ENCODE results near the gene DVL3. TPM values are rescaled to one million over a fixed set of nuclear protein-coding genes. Genes with fewer than 3 reads are reported as not detected.

DVL3 gene
- total RNA-seq, 4 donors from 2014 or later, result 20.5 to 86.3 (median 57.4) TPM

- no peak for TF ChIP-seq POLR2A (IDR thresholded peaks at IDR 0.05)
- TF ChIP-seq, protein P1, sequence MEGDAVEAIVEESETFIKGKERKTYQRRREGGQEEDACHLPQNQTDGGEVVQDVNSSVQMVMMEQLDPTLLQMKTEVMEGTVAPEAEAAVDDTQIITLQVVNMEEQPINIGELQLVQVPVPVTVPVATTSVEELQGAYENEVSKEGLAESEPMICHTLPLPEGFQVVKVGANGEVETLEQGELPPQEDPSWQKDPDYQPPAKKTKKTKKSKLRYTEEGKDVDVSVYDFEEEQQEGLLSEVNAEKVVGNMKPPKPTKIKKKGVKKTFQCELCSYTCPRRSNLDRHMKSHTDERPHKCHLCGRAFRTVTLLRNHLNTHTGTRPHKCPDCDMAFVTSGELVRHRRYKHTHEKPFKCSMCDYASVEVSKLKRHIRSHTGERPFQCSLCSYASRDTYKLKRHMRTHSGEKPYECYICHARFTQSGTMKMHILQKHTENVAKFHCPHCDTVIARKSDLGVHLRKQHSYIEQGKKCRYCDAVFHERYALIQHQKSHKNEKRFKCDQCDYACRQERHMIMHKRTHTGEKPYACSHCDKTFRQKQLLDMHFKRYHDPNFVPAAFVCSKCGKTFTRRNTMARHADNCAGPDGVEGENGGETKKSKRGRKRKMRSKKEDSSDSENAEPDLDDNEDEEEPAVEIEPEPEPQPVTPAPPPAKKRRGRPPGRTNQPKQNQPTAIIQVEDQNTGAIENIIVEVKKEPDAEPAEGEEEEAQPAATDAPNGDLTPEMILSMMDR (IDR thresholded peaks at IDR 0.05), result no peak
- DNase-seq, result no peak
- Histone ChIP-seq H3K4me3 (no peak overlapping the region), H3K36me3 (no peaks in the 10 kb centered on the region), H3K9me3 (no peaks in the 10 kb centered on the region), H3K27me3 (no peaks in the 10 kb centered on the region), H3K4me1 (no peaks in the 10 kb centered on the region), H3K27ac (no peak overlapping the region)
- intact Hi-C loops (cut with DNase I; ENCODE audit: low total_unique reads), result no loop called here
Measured at GRCh38 chr3:184126006-184126405, 29.2 kb upstream of the DVL3 start.

DNA sequence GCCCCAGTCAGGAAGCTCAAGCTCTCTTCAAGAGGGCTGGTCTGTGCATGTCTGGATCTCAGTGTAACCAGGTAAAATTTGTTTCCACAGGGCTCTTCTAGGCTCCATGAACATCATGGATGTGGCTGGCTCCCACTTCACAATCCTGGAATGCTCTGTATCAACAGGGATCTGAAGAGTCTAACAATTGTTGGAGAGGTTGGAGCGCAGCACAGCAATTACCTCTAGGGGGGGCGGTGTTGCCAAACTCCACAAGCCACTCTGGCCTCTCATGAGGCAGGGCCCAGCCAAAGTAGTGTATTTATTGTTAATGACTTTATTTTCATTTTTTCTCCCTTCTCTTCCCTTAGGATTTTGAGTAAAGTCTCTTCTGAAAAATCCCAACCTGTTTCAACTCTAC lies 26.2 kb upstream of the DVL3 start:
- Histone ChIP-seq H3K4me3 (no peak overlapping the region), H3K4me1 (no peaks in the 10 kb centered on the region), H3K27me3 (no peaks in the 10 kb centered on the region), H3K27ac (no peak overlapping the region), H3K9me3 (no peaks in the 10 kb centered on the region), H3K36me3 (no peaks in the 10 kb centered on the region)
- no peak for DNase-seq
- intact Hi-C loops (cut with DNase I; ENCODE audit: low total_unique reads), result no loop called here
- TF ChIP-seq, protein P1 (IDR thresholded peaks at IDR 0.05), result no peak
- no peak for TF ChIP-seq POLR2A (IDR thresholded peaks at IDR 0.05)

GRCh38 chr3:184132945-184133344 lies 22.2 kb upstream of the DVL3 start:
- Histone ChIP-seq H3K27ac (no peak overlapping the region), H3K9me3 (no peaks in the 10 kb centered on the region), H3K36me3 (no peaks in the 10 kb centered on the region), H3K27me3 (no peaks in the 10 kb centered on the region), H3K4me3 (no peak overlapping the region), H3K4me1 (no peaks in the 10 kb centered on the region)
- no peak for DNase-seq
- TF ChIP-seq, protein P1 (IDR thresholded peaks at IDR 0.05), result no peak
- TF ChIP-seq POLR2A (IDR thresholded peaks at IDR 0.05), result no peak
- intact Hi-C loops (cut with DNase I; ENCODE audit: low total_unique reads), result loop anchor here (5.0 kb wide), 1 partner anchor 114 kb away; the partner anchor contains the start of genes ALG3 and EEF1AKMT4

- Histone ChIP-seq H3K4me3 (peak overlapping the region; percentile 67 to 93), H3K4me1 (no peaks in the 10 kb centered on the region), H3K9me3 (no peaks in the 10 kb centered on the region), H3K27me3 (no peaks in the 10 kb centered on the region), H3K27ac (peak overlapping the region; percentile 86 to 94), H3K36me3 (no peaks in the 10 kb centered on the region)
- DNase-seq, result peak; percentile 82 to 83
- intact Hi-C loops (cut with DNase I; ENCODE audit: low total_unique reads), result loop anchor here (5.0 kb wide), 1 partner anchor 113 kb away; the partner anchor contains the start of genes ALG3 and EEF1AKMT4
- TF ChIP-seq, protein P1 (IDR thresholded peaks at IDR 0.05), result peak in 1 of 4 experiments; percentile 17
- TF ChIP-seq POLR2A (IDR thresholded peaks at IDR 0.05), result peak in 1 of 2 donors; percentile 25
Measured at GRCh38 chr3:184133840-184134745, 21.1 kb upstream of the DVL3 start.

DNA sequence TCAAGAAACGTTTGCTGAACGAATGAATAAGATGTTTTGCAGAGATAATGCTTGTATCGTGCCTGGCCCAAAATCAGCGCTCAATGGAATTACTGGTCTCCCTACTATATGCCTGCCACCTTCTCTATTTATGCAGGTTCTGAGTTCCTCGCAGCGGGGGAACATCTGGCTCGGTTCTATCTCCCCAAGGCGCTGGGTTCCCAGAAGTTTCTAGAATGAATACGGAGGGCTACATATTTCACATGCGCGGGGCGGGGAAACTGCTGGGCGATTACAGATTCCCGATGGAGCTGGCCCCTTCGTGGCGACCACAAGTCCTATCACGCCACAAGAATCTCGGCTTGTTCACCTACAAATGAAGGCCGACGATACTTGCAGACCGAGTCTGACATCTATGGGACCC lies 20.4 kb upstream of the DVL3 start:
- Histone ChIP-seq H3K9me3 (no peaks in the 10 kb centered on the region), H3K27me3 (no peaks in the 10 kb centered on the region), H3K4me1 (no peaks in the 10 kb centered on the region), H3K4me3 (peak overlapping the region; percentile 67 to 93), H3K27ac (peak overlapping the region; percentile 86 to 94), H3K36me3 (no peaks in the 10 kb centered on the region)
- intact Hi-C loops (cut with DNase I; ENCODE audit: low total_unique reads), result loop anchor here (5.0 kb wide), 1 partner anchor 113 kb away; the partner anchor contains the start of genes ALG3 and EEF1AKMT4
- TF ChIP-seq POLR2A (IDR thresholded peaks at IDR 0.05), result no peak
- TF ChIP-seq, protein P1 (IDR thresholded peaks at IDR 0.05), result no peak
- no peak for DNase-seq
